Upper lobe of right lung (tissue), 1 donor: ENCODE measurements around the gene RLBP1. TPM values are rescaled to one million over a fixed set of nuclear protein-coding genes. Genes with fewer than 3 reads are reported as not detected.

ENCODE experiments used
- ATAC-seq: fragments of 200-7000 bp; cut with Tn5 transposase; one replicate; pipeline ENCODE4 v1.9.1; 2020; ENCODE audit warnings: mild to moderate bottlenecking, moderate library complexity
- DNase-seq: peaks from one replicate; pipeline ENCODE4 v3.0.0-alpha.2; 2020
- H3K27ac ChIP-seq: fragments of 200-600 bp; one replicate; pipeline ENCODE4 v1.8.0; 2022
- H3K27me3 ChIP-seq: fragments of 200-600 bp; one replicate; pipeline ENCODE4 v1.8.0; 2022; ENCODE audit warnings: mild to moderate bottlenecking
- H3K36me3 ChIP-seq: fragments of 200-600 bp; one replicate; pipeline ENCODE4 v1.8.0; 2022
- H3K4me1 ChIP-seq: fragments of 200-600 bp; one replicate; pipeline ENCODE4 v1.8.0; 2022
- H3K4me3 ChIP-seq: fragments of 200-600 bp; one replicate; pipeline ENCODE4 v1.8.0; 2022; ENCODE audit warnings: mild to moderate bottlenecking
- H3K9me3 ChIP-seq: fragments of 200-600 bp; one replicate; pipeline ENCODE4 v1.8.0; 2022
- CTCF ChIP-seq: fragments of 200-600 bp; IDR thresholded peaks from one replicate; pipeline ENCODE4 v1.8.0; 2022; ENCODE audit warnings: antibody characterized with exemption
- intact Hi-C: fragments of 100-400 bp; cut with DNase I; formaldehyde crosslinking; loops from one replicate; pipeline ENCODE4 v1.11.0; 2022
- total RNA-seq: library from RNA; stranded (reverse); fragmentation: NEBNext Ultra II Directional; extraction: Animal tissue kit (Norgen Biotek cat#: 25700); gene quantifications from one replicate; pipeline ENCODE4 v1.2.1, GENCODE V29; 2021
- donor health status: DM: no; HTN: yes; CAD: no; lungs with severe emphysema.

RLBP1 gene
- total RNA-seq, 1 donor from 2014 or later, result not detected

DNA sequence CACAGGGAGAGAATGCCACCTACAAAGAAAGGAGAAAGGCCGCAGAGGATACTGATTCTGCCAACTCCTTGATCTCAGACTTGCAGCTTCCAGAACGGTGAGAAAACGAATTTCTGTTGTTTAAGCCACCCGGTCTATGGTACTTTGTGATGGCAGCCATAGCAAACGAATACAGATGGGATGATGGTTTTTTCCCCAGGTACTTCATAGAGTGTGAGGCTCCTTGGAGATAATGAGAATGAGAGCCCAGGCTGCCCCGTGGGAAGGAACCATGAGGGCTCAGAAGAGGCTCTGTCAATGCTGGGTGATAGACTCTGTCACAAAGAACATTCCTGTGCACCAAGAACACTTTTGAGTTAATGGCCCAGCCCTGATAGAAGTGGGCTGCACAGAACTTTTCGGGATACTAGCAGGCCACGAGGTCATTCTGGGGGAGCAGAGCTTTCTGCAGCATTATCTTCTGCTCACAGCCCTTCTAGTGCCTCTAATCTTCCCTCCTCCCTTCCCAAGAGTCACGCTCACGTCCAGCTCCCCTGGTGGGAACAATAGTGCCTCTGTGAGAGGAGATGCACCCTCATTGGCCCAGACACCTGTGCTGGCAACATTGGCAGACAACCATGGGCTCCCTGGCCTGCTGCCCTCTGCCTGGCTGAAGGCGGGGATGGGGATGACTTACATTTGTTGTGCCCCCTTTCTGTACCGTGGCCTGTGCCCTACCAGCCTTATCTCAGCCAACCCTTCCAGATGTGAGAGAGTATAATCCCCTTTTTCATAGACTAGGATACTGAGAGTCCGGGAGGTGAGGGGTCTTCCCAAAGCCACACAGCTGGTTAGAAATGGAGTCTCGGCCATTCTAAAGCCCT is 5.2 kb upstream of the RLBP1 start:
- TF ChIP-seq CTCF, result no peak
- no peak for DNase-seq
- Histone ChIP-seq H3K36me3 (no peaks in the 10 kb centered on the region), H3K27ac (no peak overlapping the region), H3K9me3 (no peaks in the 10 kb centered on the region), H3K27me3 (no peaks in the 10 kb centered on the region), H3K4me3 (no peak overlapping the region), H3K4me1 (no peaks in the 10 kb centered on the region)
- intact Hi-C loops, result no loop called here
- no peak for ATAC-seq

DNA sequence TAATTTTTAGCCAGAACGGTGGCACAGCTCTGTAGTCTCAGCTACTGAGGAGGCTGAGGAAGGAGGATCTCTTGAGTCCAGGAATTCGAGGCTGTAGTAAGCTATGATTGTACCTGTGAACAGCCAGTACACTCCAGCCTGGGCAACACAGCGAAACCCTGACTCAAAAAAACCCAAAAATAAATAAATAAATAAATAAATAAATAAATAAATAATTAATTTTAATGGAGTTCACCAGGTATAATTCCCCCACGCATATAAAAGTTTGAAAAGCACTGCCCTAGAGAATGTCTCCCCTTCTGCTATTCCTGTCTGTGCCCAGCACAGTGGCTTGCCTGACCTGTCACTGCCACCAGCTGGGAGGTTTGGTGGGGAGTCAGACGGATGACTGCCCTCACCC is 4.2 kb upstream of the RLBP1 start:
- H3K27me3 ChIP-seq, result no peaks in the 10 kb centered on the region
- no peaks in the 10 kb centered on the region for H3K9me3 ChIP-seq
- no peaks in the 10 kb centered on the region for H3K36me3 ChIP-seq
- H3K4me3 ChIP-seq, result no peak overlapping the region
- no peak for TF ChIP-seq CTCF
- H3K4me1 ChIP-seq, result no peaks in the 10 kb centered on the region
- H3K27ac ChIP-seq, result no peak overlapping the region
- DNase-seq (no peak), ATAC-seq (no peak)
- intact Hi-C loops, result no loop called here

DNA sequence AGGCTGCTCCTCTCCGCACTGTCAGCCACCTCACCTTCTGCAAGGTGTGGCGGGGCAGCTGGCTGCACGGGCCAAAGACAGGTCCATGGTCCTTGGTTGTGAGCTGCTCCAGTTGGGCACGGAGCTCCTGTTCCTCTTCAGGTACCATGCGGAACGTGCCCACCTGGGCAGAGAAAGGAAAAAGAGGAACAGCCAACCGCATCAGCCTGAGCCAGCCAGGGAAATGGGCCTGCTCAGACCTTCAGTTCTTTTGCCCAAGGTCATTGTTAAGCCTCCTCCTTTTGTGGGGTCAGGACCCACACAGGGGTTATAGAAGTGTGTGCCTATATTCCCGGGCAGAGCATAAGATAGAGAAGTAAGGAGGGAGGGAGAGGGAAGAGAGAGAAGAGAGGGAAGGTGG is 2.8 kb downstream of the RLBP1 start:
- Histone ChIP-seq H3K27ac (no peak overlapping the region), H3K27me3 (no peaks in the 10 kb centered on the region), H3K4me3 (no peak overlapping the region), H3K9me3 (no peaks in the 10 kb centered on the region), H3K4me1 (no peaks in the 10 kb centered on the region), H3K36me3 (no peaks in the 10 kb centered on the region)
- TF ChIP-seq CTCF, result no peak
- DNase-seq, result no peak
- intact Hi-C loops, result no loop called here
- ATAC-seq, result no peak

GRCh38 chr15:89217686-89218376 is 3.5 kb downstream of the RLBP1 start:
- H3K9me3 ChIP-seq, result no peaks in the 10 kb centered on the region
- TF ChIP-seq CTCF, result no peak
- ATAC-seq, result no peak

GRCh38 chr15:89217031-89217430 is 4.3 kb downstream of the RLBP1 start:
- DNase-seq (no peak), ATAC-seq (peak; percentile 12)
- Histone ChIP-seq H3K27ac (no peak overlapping the region), H3K4me1 (no peaks in the 10 kb centered on the region), H3K36me3 (no peaks in the 10 kb centered on the region), H3K27me3 (no peaks in the 10 kb centered on the region), H3K4me3 (no peak overlapping the region), H3K9me3 (no peaks in the 10 kb centered on the region)
- no peak for TF ChIP-seq CTCF
- intact Hi-C loops, result no loop called here

More at GRCh38 chr15:89217686-89218376, 3.5 kb downstream of the RLBP1 start:
- no peak for DNase-seq
- H3K4me1 ChIP-seq, result no peaks in the 10 kb centered on the region
- no peak overlapping the region for H3K27ac ChIP-seq
- H3K27me3 ChIP-seq, result no peaks in the 10 kb centered on the region
- no peaks in the 10 kb centered on the region for H3K36me3 ChIP-seq
- H3K4me3 ChIP-seq, result no peak overlapping the region
- intact Hi-C loops, result no loop called here
